HCT116 (cell line): ENCODE measurements around the gene MYO10. TPM values are rescaled to one million over a fixed set of nuclear protein-coding genes. Genes with fewer than 3 reads are reported as not detected.

ENCODE experiments used
- ATAC-seq: fragments of 200-7000 bp; cut with Tn5 transposase; 2 replicates; pipeline ENCODE4 v1.9.1; 2020; ENCODE audit warnings: mild to moderate bottlenecking, moderate library complexity
- BruUV-seq: library from RNA; stranded (reverse); fragments of 400-500 nt; replicated peaks from 2 replicates; lab custom pipeline; 2021; lab: Mats Ljungman, UMichigan
- CTCF ChIA-PET: fragments of 300-600 bp; sonication (Branson Sonifier 250); formaldehyde crosslinking; loops from one replicate; lab custom pipeline; 2021; ENCODE audit warnings: antibody characterized with exemption; lab: Charles Lee
- POLR2A ChIA-PET: fragments of 300-600, 350-600 bp; sonication (Branson Sonifier 250); formaldehyde crosslinking; loops from one replicate; lab custom pipeline; 2021; ENCODE audit warnings: antibody characterized with exemption; lab: Charles Lee
- RAD21 ChIA-PET, 2 experiments: fragments of 300-600 bp; sonication (Branson Sonifier 250); formaldehyde crosslinking; loops; one replicate each; lab custom pipeline; 2023; ENCODE audit warnings: low total read pairs in 2 of 2; ENCODE audit not compliant: uncharacterized antibody in 2 of 2, unreplicated experiment in 2 of 2, low non-redundant PET in 1 of 2; lab: Charles Lee
- DNase-seq: peaks from one replicate; pipeline ENCODE4 v3.0.0-alpha.2; 2010; ENCODE audit warnings: low read depth, low spot score
- H2AFZ ChIP-seq: fragments of 200-600 bp; shearing (Covaris generic), sonication (generic); 2 replicates; pipeline ENCODE4 v1.6.1; 2017; ENCODE audit warnings: low read depth, mixed run types, mixed read lengths, antibody characterized with exemption, low read length; ENCODE audit not compliant: poor library complexity, severe bottlenecking
- H3K27ac ChIP-seq: 2 replicates; pipeline ENCODE4 v1.5.1; 2012; ENCODE audit warnings: low read depth, low read length
- H3K27me3 ChIP-seq: fragments of 200-600 bp; sonication (generic); 2 replicates; pipeline ENCODE4 v1.6.1; 2016; ENCODE audit warnings: mixed run types, low read length, mixed read lengths; ENCODE audit not compliant: insufficient read depth
- H3K36me3 ChIP-seq, 2 experiments: fragments of 200-500 bp in 1 of 2; fragments of 200-600 bp in 1 of 2; sonication (Bioruptor generic) in 1 of 2; sonication (generic) in 1 of 2; 2 replicates each; pipeline versions ENCODE4 v1.5.1 to v1.6.1; 2014 to 2016; ENCODE audit warnings: low read length in 2 of 2, inconsistent platforms in 1 of 2, mixed read lengths in 1 of 2, mixed run types in 1 of 2; ENCODE audit not compliant: insufficient read depth in 2 of 2, control insufficient read depth in 1 of 2
- H3K4me1 ChIP-seq, 2 experiments: fragments of 200-600 bp in 1 of 2; sonication (generic) in 1 of 2; 2 replicates each; pipeline versions ENCODE4 v1.5.1 to v1.6.1; 2012 to 2017; ENCODE audit warnings: low read length in 2 of 2, inconsistent platforms in 1 of 2, mild to moderate bottlenecking in 1 of 2, mixed read lengths in 1 of 2, mixed run types in 1 of 2, moderate library complexity in 1 of 2; ENCODE audit not compliant: insufficient read depth in 2 of 2, control insufficient read depth in 1 of 2
- H3K4me2 ChIP-seq: fragments of 200-600 bp; sonication (generic); 2 replicates; pipeline ENCODE4 v1.6.1; 2017; ENCODE audit warnings: mixed run types, low read length, mixed read lengths
- H3K4me3 ChIP-seq, 2 experiments: fragments of 200-600 bp in 1 of 2; sonication (generic) in 1 of 2; replicated peaks in 1 of 2; 2 replicates each; pipeline ENCODE4 v1.5.1; 2011 to 2016; ENCODE audit warnings: low read length in 2 of 2, control low read depth in 1 of 2, low read depth in 1 of 2, mild to moderate bottlenecking in 1 of 2, mixed read lengths in 1 of 2, mixed run types in 1 of 2
- H3K79me2 ChIP-seq: fragments of 200-600 bp; sonication (generic); 2 replicates; pipeline ENCODE4 v1.6.1; 2017; ENCODE audit warnings: mild to moderate bottlenecking, mixed run types, low read length, moderate library complexity, mixed read lengths; ENCODE audit not compliant: insufficient read depth
- H3K9ac ChIP-seq: fragments of 200-600 bp; sonication (generic); 2 replicates; pipeline ENCODE4 v1.6.1; 2016; ENCODE audit warnings: low read length, mixed read lengths
- H3K9me2 ChIP-seq: fragments of 200-600 bp; sonication (generic), shearing (Covaris generic); 2 replicates; pipeline ENCODE4 v1.6.1; 2017; ENCODE audit warnings: mixed run types, mild to moderate bottlenecking, moderate library complexity; ENCODE audit not compliant: insufficient read depth
- H3K9me3 ChIP-seq, 2 experiments: fragments of 200-500 bp in 1 of 2; fragments of 200-600 bp in 1 of 2; sonication (Bioruptor generic) in 1 of 2; sonication (generic) in 1 of 2; 2 replicates each; pipeline ENCODE4 v1.6.1; 2014 to 2017; ENCODE audit warnings: low read length in 2 of 2, mixed read lengths in 2 of 2, inconsistent platforms in 1 of 2, low read depth in 1 of 2, mild to moderate bottlenecking in 1 of 2, mixed run types in 1 of 2, moderate library complexity in 1 of 2; ENCODE audit not compliant: control insufficient read depth in 1 of 2, insufficient read depth in 1 of 2
- H4K20me1 ChIP-seq: fragments of 200-600 bp; sonication (generic), shearing (Covaris generic); 2 replicates; pipeline ENCODE4 v1.6.1; 2017; ENCODE audit warnings: mixed run types, mild to moderate bottlenecking, moderate library complexity; ENCODE audit not compliant: insufficient read depth
- CEBPB ChIP-seq: IDR thresholded peaks from 2 replicates; pipeline ENCODE4 v1.6.1; 2012; ENCODE audit warnings: low read depth
- CTCF ChIP-seq, 3 experiments: fragments of 200-600 bp in 1 of 3; sonication (generic) in 1 of 3; IDR thresholded peaks in 2 of 3; conservative IDR thresholded peaks in 1 of 3; 2 replicates each; pipeline ENCODE4 v1.5.1; 2012 to 2017; ENCODE audit warnings: low read depth in 2 of 3, low read length in 2 of 3, antibody characterized with exemption in 1 of 3, borderline replicate concordance in 1 of 3, control low read depth in 1 of 3, mild to moderate bottlenecking in 1 of 3, mixed read lengths in 1 of 3, mixed run types in 1 of 3, moderate library complexity in 1 of 3; ENCODE audit not compliant: insufficient read depth in 1 of 3
- EGR1 ChIP-seq: IDR thresholded peaks from 2 replicates; pipeline ENCODE4 v1.6.1; 2012; ENCODE audit warnings: low read depth
- EZH2 ChIP-seq: fragments of 200-600 bp; sonication (generic); IDR thresholded peaks from 2 replicates; pipeline ENCODE4 v1.6.1; 2017; ENCODE audit warnings: antibody characterized with exemption, mixed run types
- JUND ChIP-seq: IDR thresholded peaks from 2 replicates; pipeline ENCODE4 v1.6.1; 2012
- SIN3A ChIP-seq: IDR thresholded peaks from 2 replicates; pipeline ENCODE4 v1.6.1; 2012; ENCODE audit warnings: low read depth
- SP1 ChIP-seq: IDR thresholded peaks from 2 replicates; pipeline ENCODE4 v1.6.1; 2012; ENCODE audit warnings: low read depth
- SRF ChIP-seq: IDR thresholded peaks from 2 replicates; pipeline ENCODE4 v1.6.1; 2012; ENCODE audit warnings: low read depth
- intact Hi-C: fragments of 100-400 bp; cut with micrococcal nuclease; formaldehyde crosslinking; loops from 2 replicates; pipeline ENCODE4 v1.10.0; 2022
- total RNA-seq: library from RNA; stranded (reverse); gene quantifications from one replicate; pipeline ENCODE4 v1.2.1, GENCODE V29; 2021; ENCODE audit not compliant: unreplicated experiment
- TF ChIP-seq, protein P1 (sequence below): IDR thresholded peaks from 2 replicates; pipeline ENCODE4 v1.6.1; 2012; ENCODE audit warnings: low read depth
- TF ChIP-seq, protein P2 (sequence below): IDR thresholded peaks from 2 replicates; pipeline ENCODE4 v1.6.1; 2011; ENCODE audit warnings: mild to moderate bottlenecking, low read length, moderate library complexity; ENCODE audit not compliant: insufficient replicate concordance; ENCODE audit errors: extremely low read depth

MYO10 gene
- total RNA-seq, 1 experiment from 2014 or later, result 34.9 TPM

DNA sequence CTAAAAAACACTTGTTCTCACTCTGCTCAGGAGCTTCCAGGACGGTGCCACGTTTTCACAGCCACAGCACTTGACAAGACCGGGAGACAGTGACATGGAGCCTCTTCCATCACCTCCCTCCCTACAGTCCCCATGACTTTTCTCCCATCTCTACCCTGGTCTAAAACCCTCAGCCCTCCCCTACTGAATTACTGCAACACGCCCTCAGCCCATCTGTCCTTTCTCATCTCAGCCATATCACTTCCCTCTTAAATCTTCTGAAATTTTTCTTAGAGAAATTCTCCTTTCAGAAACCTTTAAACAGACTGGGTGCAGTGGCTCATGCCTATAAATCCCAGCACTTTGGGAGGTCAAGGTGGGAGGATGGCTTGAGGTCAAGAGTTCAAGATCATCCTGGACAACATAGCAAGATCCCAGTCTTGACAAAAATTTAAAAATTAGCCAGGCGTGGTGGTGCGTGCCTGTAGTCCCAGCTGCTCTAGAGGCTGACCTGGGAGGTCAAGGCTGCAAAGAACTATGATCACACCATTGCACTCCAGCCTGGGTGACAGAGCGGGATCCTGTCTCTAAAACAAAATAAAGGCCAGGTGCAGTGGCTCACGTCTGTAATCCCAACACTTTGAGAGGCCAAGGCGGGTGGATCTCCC lies 125.8 kb downstream of the MYO10 start (continued):
- TF ChIP-seq, protein P1, sequence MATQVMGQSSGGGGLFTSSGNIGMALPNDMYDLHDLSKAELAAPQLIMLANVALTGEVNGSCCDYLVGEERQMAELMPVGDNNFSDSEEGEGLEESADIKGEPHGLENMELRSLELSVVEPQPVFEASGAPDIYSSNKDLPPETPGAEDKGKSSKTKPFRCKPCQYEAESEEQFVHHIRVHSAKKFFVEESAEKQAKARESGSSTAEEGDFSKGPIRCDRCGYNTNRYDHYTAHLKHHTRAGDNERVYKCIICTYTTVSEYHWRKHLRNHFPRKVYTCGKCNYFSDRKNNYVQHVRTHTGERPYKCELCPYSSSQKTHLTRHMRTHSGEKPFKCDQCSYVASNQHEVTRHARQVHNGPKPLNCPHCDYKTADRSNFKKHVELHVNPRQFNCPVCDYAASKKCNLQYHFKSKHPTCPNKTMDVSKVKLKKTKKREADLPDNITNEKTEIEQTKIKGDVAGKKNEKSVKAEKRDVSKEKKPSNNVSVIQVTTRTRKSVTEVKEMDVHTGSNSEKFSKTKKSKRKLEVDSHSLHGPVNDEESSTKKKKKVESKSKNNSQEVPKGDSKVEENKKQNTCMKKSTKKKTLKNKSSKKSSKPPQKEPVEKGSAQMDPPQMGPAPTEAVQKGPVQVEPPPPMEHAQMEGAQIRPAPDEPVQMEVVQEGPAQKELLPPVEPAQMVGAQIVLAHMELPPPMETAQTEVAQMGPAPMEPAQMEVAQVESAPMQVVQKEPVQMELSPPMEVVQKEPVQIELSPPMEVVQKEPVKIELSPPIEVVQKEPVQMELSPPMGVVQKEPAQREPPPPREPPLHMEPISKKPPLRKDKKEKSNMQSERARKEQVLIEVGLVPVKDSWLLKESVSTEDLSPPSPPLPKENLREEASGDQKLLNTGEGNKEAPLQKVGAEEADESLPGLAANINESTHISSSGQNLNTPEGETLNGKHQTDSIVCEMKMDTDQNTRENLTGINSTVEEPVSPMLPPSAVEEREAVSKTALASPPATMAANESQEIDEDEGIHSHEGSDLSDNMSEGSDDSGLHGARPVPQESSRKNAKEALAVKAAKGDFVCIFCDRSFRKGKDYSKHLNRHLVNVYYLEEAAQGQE, result no peak
- TF ChIP-seq CTCF (IDR thresholded peaks at IDR 0.05 in 2 of 3, conservative IDR thresholded peaks at IDR 0.05 in 1 of 3; ENCODE audit: borderline replicate concordance in 1 of 3, insufficient read depth in 1 of 3, low read depth in 2 of 3, low read length in 2 of 3), result no peak
- TF ChIP-seq, all 23 proteins: peak for 0

- H3K9me2 ChIP-seq, result no peaks in the 10 kb centered on the region
- H3K79me2 ChIP-seq, result peaks cover 21% of the 10 kb centered on the region
- H3K27ac ChIP-seq, result peak overlapping the region; percentile 60
- peak; percentile 83 for ATAC-seq
- H3K36me3 ChIP-seq, result no peaks in the 10 kb centered on the region
- H3K4me2 ChIP-seq, result peak overlapping the region; percentile 27
- ChIA-PET RAD21 (no interaction called here), POLR2A (no interaction called here), CTCF (interaction anchor here (0.6 kb wide), 1 partner anchor 318 kb away, joined by 3 read pairs; no protein-coding TSS in a partner anchor)
- no peaks in the 10 kb centered on the region for H4K20me1 ChIP-seq
- no peak overlapping the region for H2AFZ ChIP-seq
- no peak for DNase-seq
- H3K4me1 ChIP-seq, result peaks cover 41 to 46% of the 10 kb centered on the region in 2 experiments
- H3K4me3 ChIP-seq, result no peak overlapping the region
- BruUV-seq, result no TSS peak
- H3K27me3 ChIP-seq, result no peaks in the 10 kb centered on the region
- intact Hi-C loops, result no loop called here
- H3K9ac ChIP-seq, result no peak overlapping the region
- no peaks in the 10 kb centered on the region for H3K9me3 ChIP-seq
- no peak for TF ChIP-seq SRF
- TF ChIP-seq, protein P2, sequence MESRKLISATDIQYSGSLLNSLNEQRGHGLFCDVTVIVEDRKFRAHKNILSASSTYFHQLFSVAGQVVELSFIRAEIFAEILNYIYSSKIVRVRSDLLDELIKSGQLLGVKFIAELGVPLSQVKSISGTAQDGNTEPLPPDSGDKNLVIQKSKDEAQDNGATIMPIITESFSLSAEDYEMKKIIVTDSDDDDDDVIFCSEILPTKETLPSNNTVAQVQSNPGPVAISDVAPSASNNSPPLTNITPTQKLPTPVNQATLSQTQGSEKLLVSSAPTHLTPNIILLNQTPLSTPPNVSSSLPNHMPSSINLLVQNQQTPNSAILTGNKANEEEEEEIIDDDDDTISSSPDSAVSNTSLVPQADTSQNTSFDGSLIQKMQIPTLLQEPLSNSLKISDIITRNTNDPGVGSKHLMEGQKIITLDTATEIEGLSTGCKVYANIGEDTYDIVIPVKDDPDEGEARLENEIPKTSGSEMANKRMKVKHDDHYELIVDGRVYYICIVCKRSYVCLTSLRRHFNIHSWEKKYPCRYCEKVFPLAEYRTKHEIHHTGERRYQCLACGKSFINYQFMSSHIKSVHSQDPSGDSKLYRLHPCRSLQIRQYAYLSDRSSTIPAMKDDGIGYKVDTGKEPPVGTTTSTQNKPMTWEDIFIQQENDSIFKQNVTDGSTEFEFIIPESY, result no peak
- TF ChIP-seq EGR1, result no peak
- TF ChIP-seq CEBPB, result no peak
- no peak for TF ChIP-seq EZH2
- TF ChIP-seq, protein P1, result no peak
- no peak for TF ChIP-seq SIN3A
- no peak for TF ChIP-seq JUND
- no peak for TF ChIP-seq SP1
These were observed 126.5 kb downstream of the MYO10 start for GRCh38 chr5:16809395-16810207.
